Kidney (tissue), 14 donors: Measurements from ENCODE around the gene VPS35L. TPM values are rescaled to one million over a fixed set of nuclear protein-coding genes. Genes with fewer than 3 reads are reported as not detected.

Experiments used
- DNase-seq, 5 donors: peaks; one replicate each; pipeline ENCODE4 v3.0.0-alpha.2; 2013 to 2020
- FAIRE-seq: peaks from 2 replicates; lab custom pipeline; 2012; peaks lifted over from hg19 to GRCh38; lab: Jason Lieb, UNC
- H3K27ac ChIP-seq, 2 donors: one replicate each; pipeline ENCODE4 v1.7.0; 2013; ENCODE audit warnings: low read depth in 2 of 2, low read length in 2 of 2, inconsistent platforms in 1 of 2
- H3K27me3 ChIP-seq: one replicate; pipeline ENCODE4 v1.7.1; 2013; ENCODE audit warnings: low read length, inconsistent platforms; ENCODE audit not compliant: control insufficient read depth, insufficient read depth
- H3K36me3 ChIP-seq, 3 donors: one replicate each; pipeline versions ENCODE4 v1.7.0 to v1.7.1; 2013; ENCODE audit warnings: low read length in 3 of 3, control low read depth in 1 of 3, inconsistent platforms in 1 of 3; ENCODE audit not compliant: insufficient read depth in 3 of 3, control insufficient read depth in 2 of 3
- H3K4me1 ChIP-seq, 3 donors: one replicate each; pipeline versions ENCODE4 v1.7.0 to v1.7.1; 2013; ENCODE audit warnings: low read length in 3 of 3, inconsistent platforms in 1 of 3, low read depth in 1 of 3; ENCODE audit not compliant: control insufficient read depth in 2 of 3, insufficient read depth in 2 of 3
- H3K4me3 ChIP-seq, 3 donors: one replicate each; pipeline versions ENCODE4 v1.7.0 to v1.8.1; 2013; ENCODE audit warnings: low read length in 3 of 3, control low read depth in 1 of 3, inconsistent platforms in 1 of 3
- H3K9ac ChIP-seq, 3 donors: one replicate each; pipeline versions ENCODE4 v1.7.0 to v1.7.1; 2013; ENCODE audit warnings: low read length in 3 of 3, control low read depth in 1 of 3, inconsistent platforms in 1 of 3
- H3K9me3 ChIP-seq, 3 donors: one replicate each; pipeline versions ENCODE4 v1.7.0 to v1.7.1; 2013; ENCODE audit warnings: low read length in 3 of 3, control low read depth in 1 of 3, inconsistent platforms in 1 of 3; ENCODE audit not compliant: control insufficient read depth in 2 of 3, insufficient read depth in 1 of 3
- intact Hi-C: fragments of 100-400 bp; cut with DNase I; formaldehyde crosslinking; loops from one replicate; pipeline ENCODE4 v1.11.1; 2022
- polyA plus RNA-seq: library from polyadenylated mRNA; stranded (reverse); fragments of 350-450 nt; fragmentation: Illumina TruSeq; extraction: RNeasy Lipid Tissue Mini Kit (QIAGEN cat#74804); gene quantifications from one replicate; pipeline ENCODE4 v1.2.3, GENCODE V29; 2014; ENCODE audit warnings: low read depth, low replicate concordance; ENCODE audit not compliant: insufficient read depth
- total RNA-seq: library from RNA; stranded (reverse); fragmentation: NEBNext Ultra II Directional; extraction: Animal tissue kit (Norgen Biotek cat#: 25700); gene quantifications from one replicate; pipeline ENCODE4 v1.2.1, GENCODE V29; 2021
- TF ChIP-seq, protein P1 (sequence below): IDR thresholded peaks from 3 replicates; pipeline ENCODE4 v1.5.1; 2012; ENCODE audit warnings: mild to moderate bottlenecking, moderate library complexity, borderline replicate concordance; ENCODE audit not compliant: insufficient read depth; ENCODE audit errors: extremely low read depth
- donor health status: control.
- donor health status: control.
- donor health status: control.
- donor health status: control.
- donor health status: control.
- donor health status: DM: yes; HTN: yes; CAD: no.
- donor health status: Normal renal cell carcinoma (clear cell type).

Gene VPS35L
- total and polyA plus RNA-seq, 2 donors from 2014 or later = 42.4 to 63.5 TPM

DNA sequence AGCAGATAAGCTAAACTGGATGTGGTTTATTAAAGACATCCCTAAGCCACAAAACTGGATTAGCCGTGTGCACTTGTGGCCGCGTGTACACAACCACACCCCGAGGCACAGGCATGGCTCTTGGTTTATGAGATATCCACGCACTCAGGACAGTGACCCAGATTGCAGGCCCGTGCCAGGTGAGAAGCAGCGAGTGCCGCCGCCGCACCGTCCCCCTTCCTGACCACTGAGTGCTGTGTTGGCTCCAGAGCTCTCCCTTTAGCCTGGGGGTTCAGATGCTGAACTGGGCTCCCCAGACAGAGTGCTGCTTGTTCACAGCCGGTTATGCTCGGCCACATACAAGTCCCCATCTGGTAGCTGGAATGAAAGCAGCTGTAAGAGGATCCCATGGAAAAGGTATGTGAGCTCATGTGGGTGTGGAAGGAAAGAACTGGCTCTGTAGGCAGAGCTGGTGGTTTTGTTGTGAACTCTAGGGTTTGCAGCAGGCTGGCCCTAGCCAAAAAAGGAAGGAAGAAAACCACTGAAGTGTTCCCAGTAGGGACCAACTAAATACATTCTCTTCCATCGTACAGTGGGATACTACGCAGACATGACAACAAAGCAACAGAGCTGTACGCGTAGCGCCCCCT, 133.0 kb downstream of the VPS35L start:
- peaks cover 8 to 22% (median 12%) of the 10 kb centered on the region in 3 donors for H3K36me3 ChIP-seq
- H3K9me3 ChIP-seq = peaks cover 0 to 2% (median 0%) of the 10 kb centered on the region in 3 donors
- no peak overlapping the region for H3K9ac ChIP-seq
- no peak overlapping the region for H3K4me3 ChIP-seq
- DNase-seq (no peak), FAIRE-seq (no peak)
- H3K27ac ChIP-seq = no peak overlapping the region
- TF ChIP-seq, protein P1, sequence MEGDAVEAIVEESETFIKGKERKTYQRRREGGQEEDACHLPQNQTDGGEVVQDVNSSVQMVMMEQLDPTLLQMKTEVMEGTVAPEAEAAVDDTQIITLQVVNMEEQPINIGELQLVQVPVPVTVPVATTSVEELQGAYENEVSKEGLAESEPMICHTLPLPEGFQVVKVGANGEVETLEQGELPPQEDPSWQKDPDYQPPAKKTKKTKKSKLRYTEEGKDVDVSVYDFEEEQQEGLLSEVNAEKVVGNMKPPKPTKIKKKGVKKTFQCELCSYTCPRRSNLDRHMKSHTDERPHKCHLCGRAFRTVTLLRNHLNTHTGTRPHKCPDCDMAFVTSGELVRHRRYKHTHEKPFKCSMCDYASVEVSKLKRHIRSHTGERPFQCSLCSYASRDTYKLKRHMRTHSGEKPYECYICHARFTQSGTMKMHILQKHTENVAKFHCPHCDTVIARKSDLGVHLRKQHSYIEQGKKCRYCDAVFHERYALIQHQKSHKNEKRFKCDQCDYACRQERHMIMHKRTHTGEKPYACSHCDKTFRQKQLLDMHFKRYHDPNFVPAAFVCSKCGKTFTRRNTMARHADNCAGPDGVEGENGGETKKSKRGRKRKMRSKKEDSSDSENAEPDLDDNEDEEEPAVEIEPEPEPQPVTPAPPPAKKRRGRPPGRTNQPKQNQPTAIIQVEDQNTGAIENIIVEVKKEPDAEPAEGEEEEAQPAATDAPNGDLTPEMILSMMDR = no peak
- H3K27me3 ChIP-seq = no peaks in the 10 kb centered on the region
- no peaks in the 10 kb centered on the region for H3K4me1 ChIP-seq
- intact Hi-C loops = no loop called here

GRCh38 chr16:19689342-19689741, 133.8 kb downstream of the VPS35L start:
- TF ChIP-seq, protein P1 = no peak

DNA sequence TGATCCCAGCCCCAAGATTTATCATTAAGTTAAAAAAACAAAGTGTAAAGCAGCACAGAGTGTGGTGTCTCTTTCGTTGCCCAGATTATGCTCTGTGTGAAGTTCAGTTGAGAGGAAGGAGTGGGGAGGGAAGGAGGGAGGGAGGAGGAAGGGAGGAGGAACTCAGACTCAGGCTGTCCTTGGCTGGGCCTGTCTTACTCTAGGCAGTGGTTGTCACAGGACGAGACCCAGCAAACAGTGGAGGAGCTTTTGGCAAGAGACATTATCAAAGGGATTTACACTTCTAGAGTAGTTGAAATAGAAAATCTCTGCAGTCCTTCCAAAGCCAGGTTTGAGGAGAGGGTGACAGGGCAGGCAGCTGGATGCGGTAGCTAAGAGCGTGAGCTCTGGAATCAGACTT, 134.7 kb downstream of the VPS35L start:
- Histone ChIP-seq H3K9me3 (peaks cover 0 to under 1% (median 0%) of the 10 kb centered on the region in 3 donors), H3K27me3 (no peaks in the 10 kb centered on the region), H3K36me3 (peaks cover 3 to 12% (median 8%) of the 10 kb centered on the region in 3 donors), H3K4me3 (no peak overlapping the region), H3K27ac (no peak overlapping the region), H3K9ac (no peak overlapping the region), H3K4me1 (no peaks in the 10 kb centered on the region)
- no peak for DNase-seq
- TF ChIP-seq, protein P1 = no peak
- intact Hi-C loops = no loop called here
- FAIRE-seq = no peak

More at GRCh38 chr16:19689342-19689741, 133.8 kb downstream of the VPS35L start:
- H3K36me3 ChIP-seq = peaks cover 6 to 15% (median 12%) of the 10 kb centered on the region in 3 donors
- no peak for DNase-seq
- H3K27me3 ChIP-seq = no peaks in the 10 kb centered on the region
- H3K9me3 ChIP-seq = peaks cover 0 to 2% (median 0%) of the 10 kb centered on the region in 3 donors
- no peak for FAIRE-seq
- H3K27ac ChIP-seq = no peak overlapping the region
- intact Hi-C loops = no loop called here
- H3K9ac ChIP-seq = no peak overlapping the region
- H3K4me1 ChIP-seq = no peaks in the 10 kb centered on the region
- no peak overlapping the region for H3K4me3 ChIP-seq
